ENCODE measurements around the gene FHL2.
A peak's percentile ranks its signal among the peaks of the same experiment; 100 is the strongest.

Gene FHL2

GRCh38 chr2:105384861-105385260 lies 14.0 kb downstream of the FHL2 start:
- H3K27ac Mint-ChIP-seq = no peak overlapping the region
- no peak for ATAC-seq (ENCODE audit: low read depth)
- no peak overlapping the region for H3K4me3 Mint-ChIP-seq
- peaks cover 8% of the 10 kb centered on the region for H3K27me3 Mint-ChIP-seq
- DNase-seq (ENCODE audit: low spot score in 2 of 2) = no peak
- H3K36me3 Mint-ChIP-seq = no peaks in the 10 kb centered on the region
- no peaks in the 10 kb centered on the region for H3K4me1 Mint-ChIP-seq
- peaks cover 4% of the 10 kb centered on the region for H3K9me3 Mint-ChIP-seq

GRCh38 chr2:105384216-105384615 lies 14.6 kb downstream of the FHL2 start:
- DNase-seq (ENCODE audit: low spot score in 2 of 2) (no peak), ATAC-seq (ENCODE audit: low read depth) (no peak)
- no peak overlapping the region for H3K27ac Mint-ChIP-seq
- H3K27me3 Mint-ChIP-seq = peaks cover 8% of the 10 kb centered on the region
- peaks cover 4% of the 10 kb centered on the region for H3K9me3 Mint-ChIP-seq
- H3K36me3 Mint-ChIP-seq = no peaks in the 10 kb centered on the region
- no peak overlapping the region for H3K4me3 Mint-ChIP-seq
- H3K4me1 Mint-ChIP-seq = no peaks in the 10 kb centered on the region

- peaks cover 4% of the 10 kb centered on the region for H3K9me3 Mint-ChIP-seq
- H3K36me3 Mint-ChIP-seq = no peaks in the 10 kb centered on the region
- ATAC-seq (ENCODE audit: low read depth) (no peak), DNase-seq (ENCODE audit: low spot score in 2 of 2) (no peak)
- H3K4me1 Mint-ChIP-seq = no peaks in the 10 kb centered on the region
- H3K4me3 Mint-ChIP-seq = no peak overlapping the region
- peaks cover 8% of the 10 kb centered on the region for H3K27me3 Mint-ChIP-seq
- no peak overlapping the region for H3K27ac Mint-ChIP-seq
Measured at GRCh38 chr2:105383432-105384166, 15.3 kb downstream of the FHL2 start.

GRCh38 chr2:105382177-105382576 lies 16.7 kb downstream of the FHL2 start:
- no peaks in the 10 kb centered on the region for H3K36me3 Mint-ChIP-seq
- ATAC-seq (ENCODE audit: low read depth) (no peak), DNase-seq (ENCODE audit: low spot score in 2 of 2) (no peak)
- H3K4me1 Mint-ChIP-seq = no peaks in the 10 kb centered on the region
- peaks cover 4% of the 10 kb centered on the region for H3K27me3 Mint-ChIP-seq
- H3K4me3 Mint-ChIP-seq = no peak overlapping the region
- H3K27ac Mint-ChIP-seq = no peak overlapping the region
- no peaks in the 10 kb centered on the region for H3K9me3 Mint-ChIP-seq

GRCh38 chr2:105381101-105381668 lies 17.7 kb downstream of the FHL2 start:
- no peak for ATAC-seq (ENCODE audit: low read depth)
- H3K4me1 Mint-ChIP-seq = no peaks in the 10 kb centered on the region
- no peak for DNase-seq (ENCODE audit: low spot score in 2 of 2)
- no peaks in the 10 kb centered on the region for H3K36me3 Mint-ChIP-seq
- no peaks in the 10 kb centered on the region for H3K9me3 Mint-ChIP-seq
- peaks cover 4% of the 10 kb centered on the region for H3K27me3 Mint-ChIP-seq
- H3K27ac Mint-ChIP-seq = no peak overlapping the region
- H3K4me3 Mint-ChIP-seq = no peak overlapping the region

- no peaks in the 10 kb centered on the region for H3K4me1 Mint-ChIP-seq
- DNase-seq (ENCODE audit: low spot score in 2 of 2) (no peak), ATAC-seq (ENCODE audit: low read depth) (no peak)
- H3K27me3 Mint-ChIP-seq = peaks cover 4% of the 10 kb centered on the region
- H3K4me3 Mint-ChIP-seq = no peak overlapping the region
- no peak overlapping the region for H3K27ac Mint-ChIP-seq
- no peaks in the 10 kb centered on the region for H3K36me3 Mint-ChIP-seq
- no peaks in the 10 kb centered on the region for H3K9me3 Mint-ChIP-seq
Measured at GRCh38 chr2:105380432-105381100, 18.3 kb downstream of the FHL2 start.

- peaks cover 1% of the 10 kb centered on the region for H3K27me3 Mint-ChIP-seq
- H3K4me1 Mint-ChIP-seq = no peaks in the 10 kb centered on the region
- no peak for ATAC-seq (ENCODE audit: low read depth)
- no peak for DNase-seq (ENCODE audit: low spot score in 2 of 2)
- H3K27ac Mint-ChIP-seq = no peak overlapping the region
- no peak overlapping the region for H3K4me3 Mint-ChIP-seq
- no peaks in the 10 kb centered on the region for H3K9me3 Mint-ChIP-seq
- H3K36me3 Mint-ChIP-seq = no peaks in the 10 kb centered on the region
Measured at GRCh38 chr2:105379741-105380186, 19.1 kb downstream of the FHL2 start.

- Mint-ChIP-seq H3K27me3 (no peaks in the 10 kb centered on the region), H3K9me3 (no peaks in the 10 kb centered on the region), H3K27ac (no peak overlapping the region), H3K4me1 (no peaks in the 10 kb centered on the region), H3K4me3 (no peak overlapping the region), H3K36me3 (no peaks in the 10 kb centered on the region)
- no peak for DNase-seq (ENCODE audit: low spot score in 2 of 2)
- ATAC-seq (ENCODE audit: low read depth) = no peak
Measured at GRCh38 chr2:105378921-105379383, 19.9 kb downstream of the FHL2 start.

GRCh38 chr2:105378276-105378840 lies 20.5 kb downstream of the FHL2 start:
- DNase-seq (ENCODE audit: low spot score in 2 of 2) (no peak), ATAC-seq (ENCODE audit: low read depth) (no peak)
- Mint-ChIP-seq H3K4me1 (no peaks in the 10 kb centered on the region), H3K4me3 (no peak overlapping the region), H3K36me3 (no peaks in the 10 kb centered on the region), H3K27me3 (no peaks in the 10 kb centered on the region), H3K9me3 (no peaks in the 10 kb centered on the region), H3K27ac (no peak overlapping the region)

GRCh38 chr2:105377871-105378270 lies 21.0 kb downstream of the FHL2 start:
- Mint-ChIP-seq H3K36me3 (no peaks in the 10 kb centered on the region), H3K27me3 (no peaks in the 10 kb centered on the region), H3K27ac (no peak overlapping the region), H3K4me1 (no peaks in the 10 kb centered on the region), H3K4me3 (no peak overlapping the region), H3K9me3 (no peaks in the 10 kb centered on the region)
- no peak for ATAC-seq (ENCODE audit: low read depth)
- DNase-seq (ENCODE audit: low spot score in 2 of 2) = no peak

- H3K27ac Mint-ChIP-seq = no peak overlapping the region
- no peaks in the 10 kb centered on the region for H3K9me3 Mint-ChIP-seq
- ATAC-seq (ENCODE audit: low read depth) (no peak), DNase-seq (ENCODE audit: low spot score in 2 of 2) (no peak)
- no peaks in the 10 kb centered on the region for H3K27me3 Mint-ChIP-seq
- no peaks in the 10 kb centered on the region for H3K4me1 Mint-ChIP-seq
- no peak overlapping the region for H3K4me3 Mint-ChIP-seq
- H3K36me3 Mint-ChIP-seq = no peaks in the 10 kb centered on the region
Measured at GRCh38 chr2:105376789-105377240, 22.0 kb downstream of the FHL2 start.

GRCh38 chr2:105376010-105376409 lies 22.8 kb downstream of the FHL2 start:
- Mint-ChIP-seq H3K27ac (no peak overlapping the region), H3K4me3 (no peak overlapping the region), H3K27me3 (no peaks in the 10 kb centered on the region), H3K36me3 (no peaks in the 10 kb centered on the region), H3K4me1 (no peaks in the 10 kb centered on the region), H3K9me3 (no peaks in the 10 kb centered on the region)
- DNase-seq (ENCODE audit: low spot score in 2 of 2) (no peak), ATAC-seq (ENCODE audit: low read depth) (no peak)

- Mint-ChIP-seq H3K27me3 (no peaks in the 10 kb centered on the region), H3K9me3 (no peaks in the 10 kb centered on the region), H3K4me1 (peaks cover 1% of the 10 kb centered on the region), H3K27ac (no peak overlapping the region), H3K4me3 (no peak overlapping the region), H3K36me3 (no peaks in the 10 kb centered on the region)
- DNase-seq (ENCODE audit: low spot score in 2 of 2) (no peak), ATAC-seq (ENCODE audit: low read depth) (no peak)
Measured at GRCh38 chr2:105375001-105375561, 23.8 kb downstream of the FHL2 start.

GRCh38 chr2:105373895-105374401 lies 24.9 kb downstream of the FHL2 start:
- no peak for ATAC-seq (ENCODE audit: low read depth)
- no peak for DNase-seq (ENCODE audit: low spot score in 2 of 2)
- H3K27me3 Mint-ChIP-seq = no peaks in the 10 kb centered on the region

More at GRCh38 chr2:105373895-105374401, 24.9 kb downstream of the FHL2 start:
- Mint-ChIP-seq H3K9me3 (no peaks in the 10 kb centered on the region), H3K4me3 (peak overlapping the region; percentile 24), H3K4me1 (peaks cover 7% of the 10 kb centered on the region), H3K27ac (no peak overlapping the region), H3K36me3 (no peaks in the 10 kb centered on the region)

All from memory B cell (primary cell).